Mesenchymal stem cell (in vitro differentiated cells and primary cell): ENCODE measurements around the gene NOM1.

Experiments
- DNase-seq: peaks from one replicate; pipeline ENCODE4 v3.0.0-alpha.2; 2013
- H2AFZ ChIP-seq: one replicate; pipeline ENCODE4 v1.6.1; 2013; ENCODE audit warnings: low read depth, mild to moderate bottlenecking, control low read depth, inconsistent platforms, low read length, moderate library complexity
- H2AK5ac ChIP-seq: 2 replicates; pipeline ENCODE4 v1.6.1; 2013; ENCODE audit warnings: low read length, moderate library complexity, mild to moderate bottlenecking, inconsistent platforms; ENCODE audit not compliant: severe bottlenecking
- H2BK120ac ChIP-seq: one replicate; pipeline ENCODE4 v1.6.1; 2013; ENCODE audit warnings: low read depth, mild to moderate bottlenecking, inconsistent platforms, low read length, moderate library complexity
- H2BK12ac ChIP-seq, 2 experiments: one replicate each; pipeline ENCODE4 v1.6.1; 2013; ENCODE audit warnings: inconsistent platforms in 2 of 2, low read length in 2 of 2, mild to moderate bottlenecking in 2 of 2, moderate library complexity in 2 of 2, control low read depth in 1 of 2
- H2BK15ac ChIP-seq: one replicate; pipeline ENCODE4 v1.6.1; 2013; ENCODE audit warnings: mild to moderate bottlenecking, low read depth, inconsistent platforms; ENCODE audit not compliant: poor library complexity, severe bottlenecking
- H2BK5ac ChIP-seq: 2 replicates; pipeline ENCODE4 v1.6.1; 2013; ENCODE audit warnings: low read depth, mild to moderate bottlenecking, low read length, control low read depth, inconsistent platforms; ENCODE audit not compliant: poor library complexity, severe bottlenecking
- H3K14ac ChIP-seq, 2 experiments: one replicate each; pipeline ENCODE4 v1.6.1; 2013; ENCODE audit warnings: inconsistent platforms in 2 of 2, low read length in 2 of 2, control low read depth in 1 of 2, mild to moderate bottlenecking in 1 of 2, moderate library complexity in 1 of 2
- H3K18ac ChIP-seq, 2 experiments: one replicate each; pipeline ENCODE4 v1.6.1; 2013; ENCODE audit warnings: inconsistent platforms in 2 of 2, low read length in 2 of 2, control low read depth in 1 of 2, low read depth in 1 of 2, mild to moderate bottlenecking in 1 of 2
- H3K23ac ChIP-seq, 2 experiments: one replicate each; pipeline ENCODE4 v1.6.1; 2013; ENCODE audit warnings: inconsistent platforms in 2 of 2, low read length in 2 of 2, mild to moderate bottlenecking in 2 of 2, moderate library complexity in 2 of 2, control low read depth in 1 of 2
- H3K27ac ChIP-seq: 2 replicates; pipeline ENCODE4 v1.5.1; 2013; ENCODE audit warnings: mild to moderate bottlenecking, moderate library complexity, low read length, control low read depth, inconsistent platforms; ENCODE audit not compliant: poor library complexity, severe bottlenecking
- H3K27me3 ChIP-seq, 2 experiments: 2 replicates each; pipeline versions ENCODE4 v1.6.1 to v1.7.0; 2013; ENCODE audit warnings: low read length in 2 of 2, mild to moderate bottlenecking in 2 of 2, moderate library complexity in 2 of 2, control low read depth in 1 of 2, inconsistent platforms in 1 of 2; ENCODE audit not compliant: control insufficient read depth in 1 of 2, insufficient read depth in 1 of 2
- H3K36me3 ChIP-seq, 2 experiments: 2 replicates each; pipeline versions ENCODE4 v1.6.1 to v1.7.0; 2013; ENCODE audit warnings: low read length in 2 of 2, control low read depth in 1 of 2, inconsistent platforms in 1 of 2, low read depth in 1 of 2, mild to moderate bottlenecking in 1 of 2; ENCODE audit not compliant: insufficient read depth in 2 of 2, control insufficient read depth in 1 of 2
- H3K4ac ChIP-seq, 2 experiments: one replicate each; pipeline ENCODE4 v1.6.1; 2013; ENCODE audit warnings: inconsistent platforms in 2 of 2, low read length in 2 of 2, mild to moderate bottlenecking in 2 of 2, moderate library complexity in 2 of 2, control low read depth in 1 of 2, low read depth in 1 of 2
- H3K4me1 ChIP-seq: 2 replicates; pipeline ENCODE4 v1.6.1; 2013; ENCODE audit warnings: low read depth, low read length, control low read depth; ENCODE audit not compliant: control insufficient read depth, insufficient read depth
- H3K4me2 ChIP-seq: 2 replicates; pipeline ENCODE4 v1.6.1; 2013; ENCODE audit warnings: low read length, mild to moderate bottlenecking, inconsistent platforms; ENCODE audit not compliant: poor library complexity, severe bottlenecking
- H3K4me3 ChIP-seq, 2 experiments: 2 replicates each; pipeline versions ENCODE4 v1.5.1 to v1.7.0; 2013; ENCODE audit warnings: low read length in 2 of 2, mild to moderate bottlenecking in 2 of 2, control low read depth in 1 of 2, low read depth in 1 of 2; ENCODE audit not compliant: insufficient read depth in 1 of 2
- H3K79me1 ChIP-seq: replicated peaks from 2 replicates; pipeline ENCODE4 v1.6.1; 2013; ENCODE audit warnings: mild to moderate bottlenecking, control low read depth, low read length, inconsistent platforms; ENCODE audit not compliant: poor library complexity, severe bottlenecking
- H3K9ac ChIP-seq: 2 replicates; pipeline ENCODE4 v1.7.0; 2013; ENCODE audit warnings: mild to moderate bottlenecking, low read length, moderate library complexity
- H3K9me3 ChIP-seq: 2 replicates; pipeline ENCODE4 v1.7.0; 2013; ENCODE audit warnings: mild to moderate bottlenecking, low read length; ENCODE audit not compliant: control insufficient read depth
- H4K8ac ChIP-seq: one replicate; pipeline ENCODE4 v1.6.1; 2013; ENCODE audit warnings: inconsistent platforms, mild to moderate bottlenecking, low read length, moderate library complexity
- H4K91ac ChIP-seq: one replicate; pipeline ENCODE4 v1.6.1; 2013; ENCODE audit warnings: mild to moderate bottlenecking, low read length, inconsistent platforms
- WGBS: methylation state at CpG from one replicate; pipeline ENCODE4 v1.1.7; 2013; ENCODE audit warnings: mixed read lengths; 5-methylcytosine and 5-hydroxymethylcytosine counted together

NOM1 gene

GRCh38 chr7:156956727-156957126 is 7.2 kb downstream of the NOM1 start:
- H3K27me3 ChIP-seq: no peaks in the 10 kb centered on the region
- peaks cover 6% of the 10 kb centered on the region for H3K4me1 ChIP-seq
- peaks cover 63 to 90% of the 10 kb centered on the region in 2 experiments for H3K36me3 ChIP-seq
- H3K4ac ChIP-seq: no peak overlapping the region
- peak overlapping the region; percentile 19 for H3K9ac ChIP-seq
- no peak overlapping the region for H2AFZ ChIP-seq
- H2BK15ac ChIP-seq: no peak overlapping the region
- no peak overlapping the region for H2BK5ac ChIP-seq
- no peak overlapping the region for H4K8ac ChIP-seq
- no peak overlapping the region for H3K14ac ChIP-seq
- no peaks in the 10 kb centered on the region for H3K9me3 ChIP-seq
- 91% methylated on average over 1 of the region's 2 CpGs for WGBS
- no peak for DNase-seq
- H3K79me1 ChIP-seq: peaks cover 48% of the 10 kb centered on the region
- H4K91ac ChIP-seq: no peak overlapping the region
- no peak overlapping the region for H2BK12ac ChIP-seq
- H3K23ac ChIP-seq: no peak overlapping the region
- no peak overlapping the region for H3K4me2 ChIP-seq
- H3K27ac ChIP-seq: peak overlapping the region; percentile 48
- no peak overlapping the region for H3K4me3 ChIP-seq
- no peak overlapping the region for H2BK120ac ChIP-seq
- H2AK5ac ChIP-seq: no peak overlapping the region
- no peak overlapping the region for H3K18ac ChIP-seq

DNA sequence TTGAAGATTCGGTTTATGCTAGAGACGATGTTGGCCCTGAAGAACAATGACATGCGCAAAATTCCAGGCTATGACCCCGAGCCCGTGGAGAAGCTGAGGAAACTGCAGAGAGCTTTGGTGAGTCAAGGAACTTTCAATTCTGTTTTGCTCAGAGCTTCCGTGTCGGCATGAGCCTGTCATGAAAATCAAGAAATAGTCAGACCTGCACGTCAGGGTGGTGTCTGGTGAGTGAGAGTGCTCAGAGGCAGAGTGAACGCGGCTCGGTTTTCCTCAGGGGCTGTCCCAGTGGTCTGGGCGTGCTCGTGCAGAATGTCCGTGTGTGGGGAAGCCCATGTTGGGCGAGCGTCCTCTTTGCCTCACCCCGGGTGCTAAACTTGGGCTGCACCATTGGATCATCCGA is 12.6 kb downstream of the NOM1 start:
- Histone ChIP-seq H3K27me3 (no peaks in the 10 kb centered on the region), H3K4ac (no peak overlapping the region), H2AFZ (no peak overlapping the region), H2BK12ac (no peak overlapping the region), H2BK120ac (no peak overlapping the region), H3K79me1 (peaks cover 40% of the 10 kb centered on the region), H3K18ac (no peak overlapping the region), H3K27ac (no peak overlapping the region), H3K14ac (no peak overlapping the region), H3K4me3 (no peak overlapping the region), H3K36me3 (peaks cover 73 to 95% of the 10 kb centered on the region in 2 experiments), H4K91ac (no peak overlapping the region), H2AK5ac (no peak overlapping the region), H3K4me2 (no peak overlapping the region), H3K9ac (no peak overlapping the region), H2BK5ac (no peak overlapping the region), H3K4me1 (no peaks in the 10 kb centered on the region), H4K8ac (no peak overlapping the region), H2BK15ac (no peak overlapping the region), H3K23ac (no peak overlapping the region), H3K9me3 (no peaks in the 10 kb centered on the region)
- DNase-seq: no peak
- 97% methylated on average over 18 of the region's 18 CpGs for WGBS

GRCh38 chr7:156962897-156963296 is 13.4 kb downstream of the NOM1 start:
- Histone ChIP-seq H4K91ac (no peak overlapping the region), H2BK5ac (no peak overlapping the region), H3K9ac (no peak overlapping the region), H3K4ac (no peak overlapping the region), H3K79me1 (peaks cover 45% of the 10 kb centered on the region), H3K23ac (no peak overlapping the region), H3K27ac (no peak overlapping the region), H4K8ac (no peak overlapping the region), H3K9me3 (no peaks in the 10 kb centered on the region), H3K14ac (no peak overlapping the region), H3K27me3 (no peaks in the 10 kb centered on the region), H3K4me2 (no peak overlapping the region), H2AFZ (no peak overlapping the region), H2AK5ac (no peak overlapping the region), H3K18ac (no peak overlapping the region), H2BK15ac (no peak overlapping the region), H3K4me3 (no peak overlapping the region), H3K36me3 (peaks cover 80 to 94% of the 10 kb centered on the region in 2 experiments), H3K4me1 (no peaks in the 10 kb centered on the region), H2BK120ac (no peak overlapping the region), H2BK12ac (no peak overlapping the region)
- 98% methylated on average over 16 of the region's 16 CpGs for WGBS
- DNase-seq: no peak

DNA sequence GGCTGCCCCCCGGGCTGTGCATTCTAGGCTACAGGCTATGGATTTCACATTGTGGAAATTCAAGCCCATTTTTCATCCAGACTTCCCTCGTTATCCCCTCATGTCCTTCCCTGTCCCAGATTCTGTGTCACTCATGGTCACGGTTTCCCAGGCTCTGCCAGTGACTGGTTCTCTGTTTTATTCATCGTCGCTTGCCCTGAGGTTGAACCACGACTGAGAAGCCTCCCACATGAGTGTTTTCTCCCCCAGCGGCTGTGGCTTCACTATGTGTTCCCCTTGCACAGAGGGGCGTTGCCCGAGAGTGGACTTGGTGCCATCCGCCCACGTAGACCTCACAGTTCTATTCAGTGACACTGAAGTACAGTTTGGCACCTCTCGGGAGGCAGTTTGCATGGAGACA is 14.0 kb downstream of the NOM1 start:
- H2BK5ac ChIP-seq: no peak overlapping the region

More for the DNA sequence above, 14.0 kb downstream of the NOM1 start:
- Histone ChIP-seq H2AK5ac (no peak overlapping the region), H4K8ac (no peak overlapping the region), H3K23ac (no peak overlapping the region), H2BK12ac (no peak overlapping the region), H4K91ac (no peak overlapping the region), H2AFZ (no peak overlapping the region), H3K4me2 (no peak overlapping the region), H3K36me3 (peaks cover 79 to 93% of the 10 kb centered on the region in 2 experiments), H3K27me3 (no peaks in the 10 kb centered on the region), H3K9ac (no peak overlapping the region), H3K18ac (no peak overlapping the region), H3K9me3 (no peaks in the 10 kb centered on the region), H3K4ac (no peak overlapping the region), H3K4me3 (no peak overlapping the region), H2BK120ac (no peak overlapping the region), H3K4me1 (no peaks in the 10 kb centered on the region), H3K27ac (no peak overlapping the region), H2BK15ac (no peak overlapping the region), H3K14ac (no peak overlapping the region), H3K79me1 (peaks cover 47% of the 10 kb centered on the region)
- WGBS: 97% methylated on average over 12 of the region's 12 CpGs
- no peak for DNase-seq
